ENCODE results near the gene EGFL7.

EGFL7 gene

DNA sequence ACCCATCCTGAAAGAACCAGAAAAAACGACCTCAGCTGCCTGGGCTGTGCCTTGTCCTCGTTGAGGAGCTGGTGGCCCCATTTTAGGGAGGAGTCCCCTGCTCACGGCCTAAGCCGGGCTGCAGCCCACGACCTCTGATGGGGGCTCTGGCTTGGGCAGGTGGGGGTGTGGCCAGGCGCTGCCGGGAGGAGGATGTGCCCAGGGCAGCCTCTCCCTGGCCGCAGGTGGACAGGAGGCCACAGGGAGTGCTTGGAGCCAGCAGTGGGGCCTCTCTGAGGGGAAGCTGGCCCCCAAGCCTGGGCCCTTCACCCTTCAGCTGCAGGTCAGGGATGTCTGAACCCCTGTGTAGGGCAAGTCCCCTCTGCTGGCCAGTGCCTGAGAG lies 52.2 kb downstream of the EGFL7 start:
- Histone ChIP-seq H3K4me3 (ENCODE audit: low read depth in 1 of 2, low read length in 2 of 2) (no peak overlapping the region), H3K9me3 (ENCODE audit: control insufficient read depth in 1 of 2, low read length in 2 of 2) (no peaks in the 10 kb centered on the region), H3K27me3 (ENCODE audit: low read depth, low read length) (peaks cover 13% of the 10 kb centered on the region), H3K27ac (ENCODE audit: low read length) (no peak overlapping the region), H3K4me1 (ENCODE audit: control insufficient read depth in 1 of 2, insufficient read depth in 2 of 2, low read length in 2 of 2) (peaks cover 0 to 25% of the 10 kb centered on the region in 2 donors), H3K36me3 (ENCODE audit: control insufficient read depth in 1 of 2, insufficient read depth in 2 of 2, low read length in 2 of 2) (no peaks in the 10 kb centered on the region)

DNA sequence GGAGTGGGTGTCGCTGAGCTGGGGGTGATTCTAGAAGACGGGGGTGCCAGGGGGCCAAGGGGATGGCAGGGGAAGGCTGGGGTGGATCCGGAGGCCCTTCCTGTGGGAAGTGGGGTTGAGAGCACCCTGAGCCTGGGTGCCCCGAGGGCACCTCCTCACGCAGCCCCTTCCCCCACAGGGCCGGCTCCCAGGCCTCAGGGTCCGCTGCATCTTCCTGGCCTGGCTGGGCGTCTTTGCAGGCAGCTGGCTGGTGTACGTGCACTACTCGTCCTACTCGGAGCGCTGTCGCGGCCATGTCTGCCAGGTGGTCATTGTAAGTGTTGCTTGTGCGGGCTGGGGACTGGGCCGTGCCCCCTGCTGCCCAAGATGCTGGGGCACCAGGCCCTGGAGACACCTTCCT lies 54.7 kb downstream of the EGFL7 start:
- no peaks in the 10 kb centered on the region for H3K9me3 ChIP-seq (ENCODE audit: control insufficient read depth in 1 of 2, low read length in 2 of 2)
- H3K27me3 ChIP-seq (ENCODE audit: low read depth, low read length): peaks cover 13% of the 10 kb centered on the region
- H3K4me3 ChIP-seq (ENCODE audit: low read depth in 1 of 2, low read length in 2 of 2): no peak overlapping the region
- peaks cover 0 to 14% of the 10 kb centered on the region in 2 donors for H3K36me3 ChIP-seq (ENCODE audit: control insufficient read depth in 1 of 2, insufficient read depth in 2 of 2, low read length in 2 of 2)
- H3K4me1 ChIP-seq (ENCODE audit: control insufficient read depth in 1 of 2, insufficient read depth in 2 of 2, low read length in 2 of 2): peaks cover 0 to 31% of the 10 kb centered on the region in 2 donors
- no peak overlapping the region for H3K27ac ChIP-seq (ENCODE audit: low read length)

DNA sequence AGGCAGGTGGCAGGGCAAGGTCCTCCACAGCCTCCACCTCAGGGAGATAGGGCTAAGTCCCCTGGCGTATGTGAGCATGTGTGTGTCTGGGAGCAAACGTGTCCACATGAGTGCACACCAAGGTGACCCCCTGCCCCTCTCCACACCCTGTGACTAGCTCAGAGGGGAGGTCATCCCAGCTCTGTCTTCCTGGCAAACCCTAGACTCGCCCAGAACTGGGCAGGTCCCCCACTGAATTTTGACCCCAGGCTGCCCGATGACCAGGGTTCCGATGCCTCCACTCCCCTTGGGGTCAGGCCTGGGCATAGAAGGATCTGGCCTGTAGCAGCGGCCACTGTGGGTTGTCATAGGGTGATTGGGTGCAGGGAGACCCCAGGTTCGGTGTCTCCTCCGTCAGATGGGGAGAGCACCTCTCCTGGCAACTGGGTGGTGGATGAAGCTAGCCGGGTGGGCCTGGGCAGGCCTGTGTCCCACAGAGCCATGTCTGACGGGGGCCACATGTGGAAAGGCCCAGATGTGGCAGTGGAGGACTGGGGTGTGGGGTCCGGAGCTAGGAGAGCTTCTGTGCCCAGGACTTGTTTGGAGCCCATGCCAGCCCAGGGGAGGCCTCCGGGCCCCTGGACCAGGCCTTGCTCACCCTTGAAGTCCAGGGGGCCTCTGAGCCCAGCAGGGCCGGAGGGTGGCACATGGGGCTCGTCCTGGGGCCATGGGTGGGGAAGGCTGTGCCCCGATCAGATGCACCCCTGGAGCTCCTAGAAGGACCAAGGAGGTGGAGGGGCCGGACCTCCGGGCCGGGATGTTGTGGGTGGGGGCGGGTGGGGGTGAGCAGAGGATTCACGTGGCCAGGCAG lies 55.9 kb downstream of the EGFL7 start:
- no peaks in the 10 kb centered on the region for H3K9me3 ChIP-seq (ENCODE audit: control insufficient read depth in 1 of 2, low read length in 2 of 2)
- peaks cover 2 to 25% of the 10 kb centered on the region in 2 donors for H3K36me3 ChIP-seq (ENCODE audit: control insufficient read depth in 1 of 2, insufficient read depth in 2 of 2, low read length in 2 of 2)
- no peak overlapping the region for H3K27ac ChIP-seq (ENCODE audit: low read length)
- H3K4me1 ChIP-seq (ENCODE audit: control insufficient read depth in 1 of 2, insufficient read depth in 2 of 2, low read length in 2 of 2): peaks cover 0 to 20% of the 10 kb centered on the region in 2 donors
- H3K27me3 ChIP-seq (ENCODE audit: low read depth, low read length): peaks cover 5% of the 10 kb centered on the region
- no peak overlapping the region for H3K4me3 ChIP-seq (ENCODE audit: low read depth in 1 of 2, low read length in 2 of 2)

DNA sequence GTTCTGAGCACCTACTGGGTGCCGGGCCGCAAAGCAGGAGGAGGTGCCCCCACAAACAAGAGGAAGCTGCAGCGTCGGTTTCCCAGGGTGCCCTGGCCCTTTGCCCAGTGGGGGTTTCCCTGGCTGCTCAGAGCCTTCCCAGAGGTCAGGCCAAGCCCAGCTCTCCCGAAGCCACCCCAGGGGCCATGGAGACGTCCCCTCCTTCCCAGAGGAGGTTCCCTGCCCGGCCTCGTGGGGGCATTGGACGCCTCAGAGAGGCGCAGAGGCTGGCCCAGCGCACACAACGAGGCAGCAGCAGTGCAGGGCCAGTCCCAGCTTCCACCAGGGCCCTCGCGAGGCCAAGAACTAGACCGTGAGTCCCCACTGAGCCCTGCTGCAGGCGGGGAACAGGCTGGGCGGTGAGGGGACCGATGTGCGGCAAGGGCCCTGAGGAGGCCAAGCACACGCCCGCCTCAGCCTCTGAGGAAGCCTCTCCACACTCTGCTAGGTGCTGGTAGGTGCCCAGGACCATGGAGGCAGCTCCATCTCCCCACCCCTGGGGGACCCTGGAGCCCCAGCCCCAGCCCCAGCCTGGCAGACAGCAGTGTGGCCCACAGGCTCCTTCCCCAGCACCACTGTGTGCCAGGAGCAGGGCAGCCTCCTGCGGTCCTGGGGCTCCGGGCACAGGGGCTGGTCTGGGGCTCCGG lies 56.6 kb downstream of the EGFL7 start:
- Histone ChIP-seq H3K4me3 (ENCODE audit: low read depth in 1 of 2, low read length in 2 of 2) (no peak overlapping the region), H3K27ac (ENCODE audit: low read length) (no peak overlapping the region), H3K9me3 (ENCODE audit: control insufficient read depth in 1 of 2, low read length in 2 of 2) (no peaks in the 10 kb centered on the region), H3K27me3 (ENCODE audit: low read depth, low read length) (no peaks in the 10 kb centered on the region), H3K4me1 (ENCODE audit: control insufficient read depth in 1 of 2, insufficient read depth in 2 of 2, low read length in 2 of 2) (peaks cover 0 to 20% of the 10 kb centered on the region in 2 donors), H3K36me3 (ENCODE audit: control insufficient read depth in 1 of 2, insufficient read depth in 2 of 2, low read length in 2 of 2) (peaks cover 10 to 33% of the 10 kb centered on the region in 2 donors)

DNA sequence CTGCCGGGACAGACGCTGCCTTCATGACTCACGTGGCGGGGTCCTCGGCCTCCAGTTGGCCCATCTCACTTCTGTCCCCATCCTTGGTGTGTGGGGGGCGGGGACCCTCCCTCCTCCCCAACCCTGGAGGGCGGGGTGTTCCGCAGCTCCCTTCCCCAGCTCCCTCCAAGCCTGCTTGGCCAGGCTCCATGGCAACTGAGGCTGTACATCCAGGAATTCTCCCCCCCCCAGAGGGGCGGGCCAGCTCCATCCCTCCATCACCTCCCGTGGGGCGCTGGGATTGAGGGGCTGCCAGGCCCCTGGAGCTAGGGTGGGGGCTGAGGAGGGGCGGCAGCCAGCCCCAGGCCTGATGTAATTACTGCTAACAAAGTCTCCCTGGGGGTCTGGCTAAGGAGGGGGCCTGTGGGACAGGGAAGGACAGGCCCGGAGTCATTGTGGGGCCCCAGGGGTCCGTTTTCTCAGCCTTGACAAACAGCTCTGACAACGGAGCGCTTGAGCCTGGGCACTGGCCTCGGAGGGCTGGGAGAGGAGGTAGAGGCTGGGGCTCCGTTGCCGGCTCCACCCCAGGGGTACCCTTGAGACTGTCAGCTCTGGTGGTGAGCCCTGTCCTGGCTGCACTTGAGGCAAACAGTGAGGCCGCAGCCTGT lies 57.7 kb downstream of the EGFL7 start:
- Histone ChIP-seq H3K27me3 (ENCODE audit: low read depth, low read length) (no peaks in the 10 kb centered on the region), H3K9me3 (ENCODE audit: control insufficient read depth in 1 of 2, low read length in 2 of 2) (no peaks in the 10 kb centered on the region), H3K4me3 (ENCODE audit: low read depth in 1 of 2, low read length in 2 of 2) (no peak overlapping the region), H3K36me3 (ENCODE audit: control insufficient read depth in 1 of 2, insufficient read depth in 2 of 2, low read length in 2 of 2) (peaks cover 11 to 39% of the 10 kb centered on the region in 2 donors), H3K27ac (ENCODE audit: low read length) (peak overlapping the region; percentile 31), H3K4me1 (ENCODE audit: control insufficient read depth in 1 of 2, insufficient read depth in 2 of 2, low read length in 2 of 2) (peaks cover 0 to 23% of the 10 kb centered on the region in 2 donors)

DNA sequence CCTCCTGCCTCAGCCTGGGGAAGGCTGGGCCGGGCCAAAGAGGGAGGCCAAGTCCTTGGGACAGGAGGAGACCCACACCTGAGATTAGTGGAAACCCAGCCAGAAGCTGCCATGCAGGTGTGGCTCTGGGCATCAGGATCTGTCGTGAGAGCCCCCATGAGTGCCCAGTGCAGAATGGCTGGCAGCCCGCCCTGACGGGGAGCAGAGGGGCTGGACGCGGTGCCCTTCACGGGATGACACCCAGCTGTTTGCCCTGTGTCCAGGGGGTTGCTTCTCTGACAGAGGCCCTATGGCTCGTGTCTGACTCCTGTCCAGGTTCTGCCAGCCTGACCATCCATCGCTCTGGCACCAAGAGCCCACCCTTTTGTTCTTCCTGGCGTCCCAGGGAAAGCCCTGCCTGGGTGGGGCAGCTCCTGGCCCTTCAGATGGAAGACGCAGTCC lies 58.2 kb downstream of the EGFL7 start:
- no peaks in the 10 kb centered on the region for H3K27me3 ChIP-seq (ENCODE audit: low read depth, low read length)

DNA sequence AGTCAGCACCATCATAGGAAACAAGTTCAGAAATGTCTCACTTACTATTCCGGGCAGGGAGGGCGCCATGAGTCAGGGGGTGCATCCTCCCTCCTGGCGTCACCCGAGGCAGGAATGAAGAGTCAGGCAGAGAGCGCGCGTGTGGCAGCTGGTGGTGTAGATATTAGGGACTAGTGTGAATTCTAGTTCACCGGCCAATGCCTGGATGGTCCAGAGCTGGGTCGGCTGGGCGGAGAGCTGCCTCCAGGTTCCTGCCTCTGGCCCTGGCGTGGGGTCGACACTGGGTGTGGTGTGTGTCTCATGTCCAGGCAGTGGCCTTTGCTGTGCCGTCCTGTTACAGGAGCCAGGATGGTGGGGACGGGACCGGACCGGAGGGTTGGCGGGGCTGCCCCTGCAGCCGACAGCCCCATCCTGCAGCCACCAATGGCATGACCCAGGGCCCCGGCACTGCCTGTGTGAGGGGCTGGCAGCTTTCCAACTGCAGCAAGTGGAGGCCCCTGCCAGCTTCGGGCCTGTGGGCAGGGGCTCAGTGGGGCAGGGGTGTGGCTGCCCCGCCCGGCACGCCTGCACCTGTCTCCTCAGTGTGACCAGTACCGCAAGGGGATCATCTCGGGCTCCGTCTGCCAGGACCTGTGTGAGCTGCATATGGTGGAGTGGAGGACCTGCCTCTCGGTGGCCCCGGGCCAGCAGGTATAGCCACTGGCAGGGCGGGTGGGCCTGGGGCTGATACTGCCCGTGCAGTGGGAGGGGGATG lies 58.8 kb downstream of the EGFL7 start:
- H3K4me3 ChIP-seq (ENCODE audit: low read depth in 1 of 2, low read length in 2 of 2): no peak overlapping the region
- H3K36me3 ChIP-seq (ENCODE audit: control insufficient read depth in 1 of 2, insufficient read depth in 2 of 2, low read length in 2 of 2): peaks cover 20 to 49% of the 10 kb centered on the region in 2 donors
- H3K27me3 ChIP-seq (ENCODE audit: low read depth, low read length): no peaks in the 10 kb centered on the region
- no peaks in the 10 kb centered on the region for H3K9me3 ChIP-seq (ENCODE audit: control insufficient read depth in 1 of 2, low read length in 2 of 2)
- H3K27ac ChIP-seq (ENCODE audit: low read length): no peak overlapping the region
- H3K4me1 ChIP-seq (ENCODE audit: control insufficient read depth in 1 of 2, insufficient read depth in 2 of 2, low read length in 2 of 2): peaks cover 9 to 34% of the 10 kb centered on the region in 2 donors

More for the DNA sequence above, 58.2 kb downstream of the EGFL7 start:
- peak overlapping the region; percentile 31 for H3K27ac ChIP-seq (ENCODE audit: low read length)
- H3K4me3 ChIP-seq (ENCODE audit: low read depth in 1 of 2, low read length in 2 of 2): no peak overlapping the region
- H3K9me3 ChIP-seq (ENCODE audit: control insufficient read depth in 1 of 2, low read length in 2 of 2): no peaks in the 10 kb centered on the region
- peaks cover 14 to 45% of the 10 kb centered on the region in 2 donors for H3K36me3 ChIP-seq (ENCODE audit: control insufficient read depth in 1 of 2, insufficient read depth in 2 of 2, low read length in 2 of 2)
- H3K4me1 ChIP-seq (ENCODE audit: control insufficient read depth in 1 of 2, insufficient read depth in 2 of 2, low read length in 2 of 2): peaks cover 3 to 28% of the 10 kb centered on the region in 2 donors
